ENCODE results near the gene PKIG.
"Not testable (repeated sequence)": the region's sequence is repeated elsewhere in the genome, so short reads cannot be mapped to it uniquely, and the experiment has no call there.

Gene PKIG

GRCh38 chr20:44643596-44644229, 61.3 kb downstream of the PKIG start:
- no peak for FAIRE-seq

GRCh38 chr20:44644230-44644617, 61.8 kb downstream of the PKIG start:
- FAIRE-seq: no peak

GRCh38 chr20:44644667-44645131, 62.3 kb downstream of the PKIG start:
- no peak for FAIRE-seq

GRCh38 chr20:44646023-44646640, 63.8 kb downstream of the PKIG start:
- no peak for FAIRE-seq

GRCh38 chr20:44646641-44647274, 64.4 kb downstream of the PKIG start:
- FAIRE-seq: no peak

GRCh38 chr20:44648068-44648467, 65.7 kb downstream of the PKIG start:
- FAIRE-seq: no peak

- no peak for FAIRE-seq
Observed at GRCh38 chr20:44648579-44648978, 66.2 kb downstream of the PKIG start.

GRCh38 chr20:44649126-44649525, 66.7 kb downstream of the PKIG start:
- no peak for FAIRE-seq

- no peak for FAIRE-seq
Observed at GRCh38 chr20:44649976-44650375, 67.6 kb downstream of the PKIG start.

- no peak for FAIRE-seq
Observed at GRCh38 chr20:44650771-44651433, 68.5 kb downstream of the PKIG start.

- no peak for FAIRE-seq
Observed at GRCh38 chr20:44651434-44651683, 69.0 kb downstream of the PKIG start.

GRCh38 chr20:44651684-44652423, 69.5 kb downstream of the PKIG start, which contains the start of gene ADA:
ADA (minus strand) TSS chr20:44651699; CDS start chr20:44651607, 92 bp downstream.
- no peak for FAIRE-seq

- FAIRE-seq: no peak
Observed at GRCh38 chr20:44653546-44653945, 71.2 kb downstream of the PKIG start.

GRCh38 chr20:44654210-44654609, 71.8 kb downstream of the PKIG start:
- FAIRE-seq: not testable (repeated sequence)

- no peak for FAIRE-seq
Observed at GRCh38 chr20:44656448-44656847, 74.1 kb downstream of the PKIG start.

GRCh38 chr20:44657875-44658274, 75.5 kb downstream of the PKIG start:
- FAIRE-seq: no peak

- no peak for FAIRE-seq
Observed at GRCh38 chr20:44658810-44659209, 76.4 kb downstream of the PKIG start.

- FAIRE-seq: no peak
Observed at GRCh38 chr20:44659931-44660330, 77.6 kb downstream of the PKIG start.

GRCh38 chr20:44660581-44660980, 78.2 kb downstream of the PKIG start:
- no peak for FAIRE-seq

GRCh38 chr20:44662261-44662660, 79.9 kb downstream of the PKIG start:
- FAIRE-seq: no peak

- no peak for FAIRE-seq
Observed at GRCh38 chr20:44664131-44664530, 81.8 kb downstream of the PKIG start.

GRCh38 chr20:44666066-44666465, 83.7 kb downstream of the PKIG start:
- FAIRE-seq: no peak

All from TTC549 (cell line).